PC-3 (cell line): ENCODE data around the gene OR6C65. TPM values are rescaled to one million over a fixed set of nuclear protein-coding genes. Genes with fewer than 3 reads are reported as not detected.

ENCODE experiments used
- ATAC-seq: fragments of 200-7000 bp; cut with Tn5 transposase; 2 replicates; pipeline ENCODE4 v1.9.1; 2020; ENCODE audit warnings: mild to moderate bottlenecking, moderate library complexity
- BruUV-seq: library from RNA; stranded (reverse); fragments of 400-500 nt; replicated peaks from 2 replicates; lab custom pipeline; 2021; lab: Mats Ljungman, UMichigan
- CTCF ChIA-PET: fragments of 300-600 bp; sonication (Branson Sonifier 250); formaldehyde crosslinking; loops from one replicate; lab custom pipeline; 2022; ENCODE audit warnings: antibody characterized with exemption; lab: Charles Lee
- POLR2A ChIA-PET: fragments of 300-600 bp; sonication (Branson Sonifier 250); formaldehyde crosslinking; loops from one replicate; lab custom pipeline; 2022; ENCODE audit warnings: antibody characterized with exemption; ENCODE audit not compliant: unreplicated experiment; lab: Charles Lee
- DNase-seq: peaks from one replicate; pipeline ENCODE4 v3.0.0-alpha.2; 2015
- H2AFZ ChIP-seq: fragments of 300-600 bp; sonication (generic); 2 replicates; pipeline ENCODE4 v1.6.0; 2016; ENCODE audit warnings: antibody characterized with exemption, low read length
- H3F3A ChIP-seq: fragments of 300-600 bp; sonication (generic); one replicate; pipeline ENCODE4 v1.6.0; 2017; ENCODE audit warnings: antibody characterized with exemption, low read length, control low read depth, mild to moderate bottlenecking; ENCODE audit not compliant: unreplicated experiment
- H3K27ac ChIP-seq: fragments of 300-600 bp; sonication (generic); 2 replicates; pipeline ENCODE4 v1.5.1; 2016; ENCODE audit warnings: mild to moderate bottlenecking, low read length
- H3K27me3 ChIP-seq: fragments of 300-600 bp; sonication (generic); 2 replicates; pipeline ENCODE4 v1.6.1; 2016; ENCODE audit warnings: low read length, mixed read lengths
- H3K36me3 ChIP-seq: fragments of 300-600 bp; sonication (generic); 2 replicates; pipeline ENCODE4 v1.6.1; 2016; ENCODE audit warnings: low read depth, mixed run types, low read length, mixed read lengths
- H3K4me1 ChIP-seq: fragments of 300-600 bp; sonication (generic); 2 replicates; pipeline ENCODE4 v1.5.1; 2016; ENCODE audit warnings: low read length; ENCODE audit not compliant: insufficient read depth
- H3K4me2 ChIP-seq: fragments of 300-600 bp; sonication (generic); 2 replicates; pipeline ENCODE4 v1.6.0; 2016; ENCODE audit warnings: low read length
- H3K4me3 ChIP-seq: fragments of 300-600 bp; sonication (generic); 2 replicates; pipeline ENCODE4 v1.5.1; 2016; ENCODE audit warnings: mild to moderate bottlenecking, low read length, mixed read lengths
- H3K79me2 ChIP-seq: fragments of 300-600 bp; sonication (generic); 2 replicates; pipeline ENCODE4 v1.6.1; 2017; ENCODE audit warnings: low read length, mixed read lengths
- H3K9ac ChIP-seq: fragments of 300-600 bp; sonication (generic); 2 replicates; pipeline ENCODE4 v1.6.0; 2016; ENCODE audit warnings: mild to moderate bottlenecking, low read length
- H3K9me2 ChIP-seq: fragments of 300-600 bp; sonication (generic); replicated peaks from 2 replicates; pipeline ENCODE4 v1.6.1; 2016; ENCODE audit warnings: mixed run types, low read length, mixed read lengths
- H3K9me3 ChIP-seq: fragments of 300-600 bp; sonication (generic); 2 replicates; pipeline ENCODE4 v1.6.1; 2016; ENCODE audit warnings: low read length, mixed read lengths
- H4K20me1 ChIP-seq: fragments of 300-600 bp; sonication (generic); 2 replicates; pipeline ENCODE4 v1.6.1; 2016; ENCODE audit warnings: low read length, mixed read lengths
- CTCF ChIP-seq: fragments of 300-600 bp; sonication (generic); conservative IDR thresholded peaks from 2 replicates; pipeline ENCODE4 v1.5.1; 2017; ENCODE audit warnings: antibody characterized with exemption, low read depth, mild to moderate bottlenecking, low read length
- EZH2 ChIP-seq: fragments of 300-600 bp; sonication (generic); IDR thresholded peaks from one replicate; pipeline ENCODE4 v1.6.1; 2017; ENCODE audit warnings: antibody characterized with exemption, mild to moderate bottlenecking, low read length; ENCODE audit not compliant: unreplicated experiment
- EZH2phosphoT487 ChIP-seq: fragments of 300-600 bp; sonication (generic); IDR thresholded peaks from 2 replicates; pipeline ENCODE4 v1.6.1; 2018; ENCODE audit warnings: mild to moderate bottlenecking, antibody characterized with exemption, low read length, borderline replicate concordance
- intact Hi-C: fragments of 100-400 bp; cut with micrococcal nuclease; formaldehyde crosslinking; loops from 2 replicates; pipeline ENCODE4 v1.9.0; 2023
- total RNA-seq: library from RNA; depleted of rRNA; stranded (reverse); fragments of >200 nt; gene quantifications from 2 replicates; pipeline ENCODE4 v1.2.3, GENCODE V29; 2014

Gene OR6C65
- total RNA-seq, 1 experiment from 2014 or later, result not detected

- intact Hi-C loops, result no loop called here
- no peaks in the 10 kb centered on the region for H3F3A ChIP-seq
- no peaks in the 10 kb centered on the region for H3K9me2 ChIP-seq
- no peaks in the 10 kb centered on the region for H3K4me1 ChIP-seq
- POLR2A ChIA-PET, result no interaction called here
- H3K27ac ChIP-seq, result no peak overlapping the region
- no peaks in the 10 kb centered on the region for H3K79me2 ChIP-seq
- CTCF ChIA-PET, result no interaction called here
- no peaks in the 10 kb centered on the region for H3K36me3 ChIP-seq
- no peak overlapping the region for H2AFZ ChIP-seq
- H3K9me3 ChIP-seq, result no peaks in the 10 kb centered on the region
- no peaks in the 10 kb centered on the region for H4K20me1 ChIP-seq
- no peak overlapping the region for H3K9ac ChIP-seq
- no peak for DNase-seq
- BruUV-seq, result no TSS peak
- no peak overlapping the region for H3K4me2 ChIP-seq
- H3K4me3 ChIP-seq, result no peak overlapping the region
- no peak for TF ChIP-seq EZH2phosphoT487
- no peak for TF ChIP-seq EZH2
- TF ChIP-seq CTCF, result no peak
- peaks cover 26% of the 10 kb centered on the region for H3K27me3 ChIP-seq
- no peak for ATAC-seq
Observed at GRCh38 chr12:55416961-55417360, 16.6 kb downstream of the OR6C65 start.

- DNase-seq, result no peak
- no peaks in the 10 kb centered on the region for H4K20me1 ChIP-seq
- no peaks in the 10 kb centered on the region for H3K9me3 ChIP-seq
- peaks cover 22% of the 10 kb centered on the region for H3K27me3 ChIP-seq
- ATAC-seq, result no peak
- H3K27ac ChIP-seq, result no peak overlapping the region
- TF ChIP-seq EZH2phosphoT487 (no peak), CTCF (no peak), EZH2 (no peak)
- no peak overlapping the region for H3K4me3 ChIP-seq
- no peaks in the 10 kb centered on the region for H3K79me2 ChIP-seq
- intact Hi-C loops, result no loop called here
- no peaks in the 10 kb centered on the region for H3K9me2 ChIP-seq
- CTCF ChIA-PET, result no interaction called here
- H3K4me1 ChIP-seq, result no peaks in the 10 kb centered on the region
- no peak overlapping the region for H3K4me2 ChIP-seq
- no peaks in the 10 kb centered on the region for H3F3A ChIP-seq
- H3K36me3 ChIP-seq, result no peaks in the 10 kb centered on the region
- POLR2A ChIA-PET, result no interaction called here
- H2AFZ ChIP-seq, result no peak overlapping the region
- BruUV-seq, result no TSS peak
- H3K9ac ChIP-seq, result no peak overlapping the region
Observed at GRCh38 chr12:55420307-55420962, 20.1 kb downstream of the OR6C65 start.

- BruUV-seq, result no TSS peak
- DNase-seq, result no peak
- Histone ChIP-seq H3K36me3 (no peaks in the 10 kb centered on the region), H2AFZ (no peak within 1 kb of the TSS), H3K27me3 (no peaks in the 10 kb centered on the region), H3K4me2 (no peak within 1 kb of the TSS), H3F3A (no peaks in the 10 kb centered on the region), H3K4me1 (no peaks in the 10 kb centered on the region), H3K27ac (no peak within 1 kb of the TSS), H3K4me3 (no peak within 1 kb of the TSS), H3K9me3 (no peaks in the 10 kb centered on the region), H3K79me2 (no peaks in the 10 kb centered on the region), H4K20me1 (no peaks in the 10 kb centered on the region), H3K9me2 (no peaks in the 10 kb centered on the region), H3K9ac (no peak within 1 kb of the TSS)
- intact Hi-C loops, result no loop called here
- CTCF ChIA-PET, result no interaction called here
- POLR2A ChIA-PET, result no interaction called here
- ATAC-seq, result no peak
- no peak for TF ChIP-seq CTCF
- TF ChIP-seq EZH2phosphoT487, result no peak
- TF ChIP-seq EZH2, result no peak
Observed at GRCh38 chr12:55425954-55426353, 25.6 kb downstream of the OR6C65 start, which contains the start of gene OR6C76. Gene OR6C76, plus strand, starts transcription at chr12:55426254. Its CDS starts 0 bp downstream, at chr12:55426254.
